ENCODE measurements around the gene TDRKH. TPM values are rescaled to one million over a fixed set of nuclear protein-coding genes. Genes with fewer than 3 reads are reported as not detected.

The TDRKH gene
- total and polyA plus RNA-seq, 2 of the 13 experiments (the other 11 are each of a cell fraction or from before 2014, with no cell fraction given) = 3.9 to 5.4 TPM

DNA sequence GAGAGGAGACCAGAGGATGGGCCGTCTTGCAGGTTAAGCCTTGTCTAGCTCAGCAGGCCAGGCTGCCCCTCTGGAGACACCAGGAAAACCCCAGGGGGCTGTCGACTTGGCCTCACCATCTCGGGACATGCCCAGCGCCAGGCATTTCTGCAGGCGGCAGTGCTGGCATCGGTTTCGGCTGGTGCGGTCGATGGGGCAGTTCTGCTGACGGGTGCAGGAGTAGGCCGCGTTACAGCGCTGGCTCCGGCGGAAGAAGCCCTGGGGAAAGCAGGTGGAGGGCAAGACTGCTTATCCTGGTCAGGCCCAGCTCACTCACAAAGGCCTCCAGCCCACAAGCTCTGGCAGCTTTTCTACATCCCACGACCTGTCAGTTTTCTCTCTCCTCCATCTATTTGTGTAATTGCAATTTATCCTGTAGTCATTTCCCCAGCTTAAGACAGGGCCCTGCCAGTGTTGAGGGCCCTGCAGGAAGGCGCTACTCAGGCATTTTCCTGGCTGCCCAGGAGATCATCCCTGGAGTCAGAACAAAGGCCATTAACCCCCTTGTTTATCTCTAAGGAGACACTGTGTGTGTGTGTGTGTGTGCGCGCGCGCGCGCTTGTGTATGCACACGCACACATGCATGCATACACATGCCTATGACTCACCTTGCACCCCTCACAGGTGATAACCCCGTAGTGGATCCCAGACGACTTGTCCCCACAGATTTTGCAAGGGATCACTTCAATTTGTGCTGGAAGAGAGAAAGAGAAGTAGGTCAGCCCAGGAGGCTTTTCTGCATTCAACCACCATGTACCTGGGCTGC, 26.4 kb upstream of the TDRKH start (continued):
- TF ChIP-seq MAF1 (CRISPR knock-in tag; IDR thresholded peaks at IDR 0.05; ENCODE audit: borderline replicate concordance) = no peak
- TF ChIP-seq ZNF251 (CRISPR knock-in tag; IDR thresholded peaks at IDR 0.05) = no peak
- no peak for TF ChIP-seq ZKSCAN8 (CRISPR knock-in tag; IDR thresholded peaks at IDR 0.05; ENCODE audit: borderline replicate concordance)
- TF ChIP-seq ZMYM4 (CRISPR knock-in tag; IDR thresholded peaks at IDR 0.05) = no peak
- no peak for TF ChIP-seq SRY (CRISPR knock-in tag; IDR thresholded peaks at IDR 0.05)
- TF ChIP-seq SP2 (CRISPR knock-in tag; IDR thresholded peaks at IDR 0.05) = no peak

DNA sequence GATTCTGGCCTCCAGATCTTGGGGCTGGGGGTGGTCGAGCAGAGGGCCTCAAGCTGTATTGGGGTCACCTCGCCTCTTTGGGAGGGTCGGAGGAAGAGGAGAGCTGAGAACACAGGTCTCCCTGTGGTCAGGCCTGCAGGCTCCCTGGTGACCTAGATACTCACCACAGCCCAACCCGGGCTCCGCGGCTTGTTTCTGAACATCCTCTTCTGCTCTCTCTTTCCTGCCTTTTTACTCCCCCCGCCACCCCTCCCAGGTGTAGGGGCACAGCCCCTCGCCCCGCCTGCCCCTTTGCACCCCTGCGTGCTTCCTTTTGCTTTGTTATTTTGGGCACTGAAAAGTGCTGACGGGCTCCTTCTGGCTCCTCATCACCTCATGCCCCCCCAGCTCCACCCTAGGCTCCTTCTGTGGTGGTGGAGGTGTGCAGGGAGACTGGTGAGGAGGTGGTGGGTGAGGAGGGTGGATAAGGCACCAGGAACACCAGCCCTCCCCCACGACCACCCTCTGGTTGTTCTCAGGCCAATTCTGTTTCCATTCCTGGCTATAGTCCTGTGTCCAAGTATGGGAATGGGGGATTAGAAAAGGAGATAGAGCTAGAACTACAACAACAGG, 25.5 kb upstream of the TDRKH start:
- Histone ChIP-seq H3K27ac (ENCODE audit: extremely low read length, insufficient read depth, low read length) (no peak overlapping the region), H3K4me3 (replicated peaks in 1 of 3; ENCODE audit: insufficient read depth in 1 of 3, low read depth in 2 of 3, low read length in 3 of 3) (no peak overlapping the region), H3K27me3 (ENCODE audit: control insufficient read depth in 1 of 2, insufficient read depth in 2 of 2, low read length in 2 of 2) (no peaks in the 10 kb centered on the region), H3K36me3 (replicated peaks in 1 of 2; ENCODE audit: control insufficient read depth in 1 of 2, insufficient read depth in 2 of 2, low read length in 2 of 2) (no peaks in the 10 kb centered on the region), H4K20me1 (ENCODE audit: insufficient read depth, low read length) (no peaks in the 10 kb centered on the region), H3K9ac (ENCODE audit: insufficient read depth, low read depth, low read length) (no peak overlapping the region), H3K9me3 (ENCODE audit: low read length) (no peaks in the 10 kb centered on the region), H3K79me2 (ENCODE audit: insufficient read depth, low read length) (no peaks in the 10 kb centered on the region), H3K4me2 (ENCODE audit: low read depth, low read length) (no peak overlapping the region), H3K4me1 (ENCODE audit: insufficient read depth, low read length) (no peaks in the 10 kb centered on the region), H2AFZ (ENCODE audit: low read length) (no peak overlapping the region)
- ChIA-PET POLR2A (no interaction called here), CTCF (ENCODE audit: low intra/inter-chr PET ratio, low total read pairs) (no interaction called here)
- no peak for ATAC-seq
- TF ChIP-seq, protein P1, sequence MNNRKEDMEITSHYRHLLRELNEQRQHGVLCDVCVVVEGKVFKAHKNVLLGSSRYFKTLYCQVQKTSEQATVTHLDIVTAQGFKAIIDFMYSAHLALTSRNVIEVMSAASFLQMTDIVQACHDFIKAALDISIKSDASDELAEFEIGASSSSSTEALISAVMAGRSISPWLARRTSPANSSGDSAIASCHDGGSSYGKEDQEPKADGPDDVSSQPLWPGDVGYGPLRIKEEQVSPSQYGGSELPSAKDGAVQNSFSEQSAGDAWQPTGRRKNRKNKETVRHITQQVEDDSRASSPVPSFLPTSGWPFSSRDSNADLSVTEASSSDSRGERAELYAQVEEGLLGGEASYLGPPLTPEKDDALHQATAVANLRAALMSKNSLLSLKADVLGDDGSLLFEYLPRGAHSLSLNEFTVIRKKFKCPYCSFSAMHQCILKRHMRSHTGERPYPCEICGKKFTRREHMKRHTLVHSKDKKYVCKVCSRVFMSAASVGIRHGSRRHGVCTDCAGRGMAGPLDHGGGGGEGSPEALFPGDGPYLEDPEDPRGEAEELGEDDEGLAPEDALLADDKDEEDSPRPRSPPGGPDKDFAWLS (CRISPR knock-in tag; IDR thresholded peaks at IDR 0.05; ENCODE audit: borderline replicate concordance) = no peak
- TF ChIP-seq FOXM1 (CRISPR knock-in tag; IDR thresholded peaks at IDR 0.05) (no peak), THYN1 (CRISPR knock-in tag; IDR thresholded peaks at IDR 0.05; ENCODE audit: borderline replicate concordance, low read depth) (no peak)
- TF ChIP-seq, protein P2, sequence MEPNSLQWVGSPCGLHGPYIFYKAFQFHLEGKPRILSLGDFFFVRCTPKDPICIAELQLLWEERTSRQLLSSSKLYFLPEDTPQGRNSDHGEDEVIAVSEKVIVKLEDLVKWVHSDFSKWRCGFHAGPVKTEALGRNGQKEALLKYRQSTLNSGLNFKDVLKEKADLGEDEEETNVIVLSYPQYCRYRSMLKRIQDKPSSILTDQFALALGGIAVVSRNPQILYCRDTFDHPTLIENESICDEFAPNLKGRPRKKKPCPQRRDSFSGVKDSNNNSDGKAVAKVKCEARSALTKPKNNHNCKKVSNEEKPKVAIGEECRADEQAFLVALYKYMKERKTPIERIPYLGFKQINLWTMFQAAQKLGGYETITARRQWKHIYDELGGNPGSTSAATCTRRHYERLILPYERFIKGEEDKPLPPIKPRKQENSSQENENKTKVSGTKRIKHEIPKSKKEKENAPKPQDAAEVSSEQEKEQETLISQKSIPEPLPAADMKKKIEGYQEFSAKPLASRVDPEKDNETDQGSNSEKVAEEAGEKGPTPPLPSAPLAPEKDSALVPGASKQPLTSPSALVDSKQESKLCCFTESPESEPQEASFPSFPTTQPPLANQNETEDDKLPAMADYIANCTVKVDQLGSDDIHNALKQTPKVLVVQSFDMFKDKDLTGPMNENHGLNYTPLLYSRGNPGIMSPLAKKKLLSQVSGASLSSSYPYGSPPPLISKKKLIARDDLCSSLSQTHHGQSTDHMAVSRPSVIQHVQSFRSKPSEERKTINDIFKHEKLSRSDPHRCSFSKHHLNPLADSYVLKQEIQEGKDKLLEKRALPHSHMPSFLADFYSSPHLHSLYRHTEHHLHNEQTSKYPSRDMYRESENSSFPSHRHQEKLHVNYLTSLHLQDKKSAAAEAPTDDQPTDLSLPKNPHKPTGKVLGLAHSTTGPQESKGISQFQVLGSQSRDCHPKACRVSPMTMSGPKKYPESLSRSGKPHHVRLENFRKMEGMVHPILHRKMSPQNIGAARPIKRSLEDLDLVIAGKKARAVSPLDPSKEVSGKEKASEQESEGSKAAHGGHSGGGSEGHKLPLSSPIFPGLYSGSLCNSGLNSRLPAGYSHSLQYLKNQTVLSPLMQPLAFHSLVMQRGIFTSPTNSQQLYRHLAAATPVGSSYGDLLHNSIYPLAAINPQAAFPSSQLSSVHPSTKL (CRISPR knock-in tag; IDR thresholded peaks at IDR 0.05) = no peak
- no TSS peak for BruUV-seq (replicated peaks)
- in situ Hi-C loops (cut with HindIII; ENCODE audit: extremely low pct_ligation_motif_present, low pct_unique_long_range_greater_than_20kb) (no loop called here), intact Hi-C loops (cut with micrococcal nuclease; ENCODE audit: unreplicated experiment) (no loop called here)
- DNase-seq (ENCODE audit: low spot score) = no peak
- FAIRE-seq = no peak
- WGBS (ENCODE audit: low lambda C conversion rate) = 87% methylated on average over 12 of the region's 12 CpGs
